CD4-positive, alpha-beta T cell treated with Interleukin-6 for 4 hours (primary cell): ENCODE results near the gene GSX2.
"Not testable (repeated sequence)": the region's sequence is repeated elsewhere in the genome, so short reads cannot be mapped to it uniquely, and the experiment has no call there.

ENCODE experiments used
- DNase-seq: peaks from one replicate; pipeline ENCODE4 v3.0.0-alpha.2; 2020; ENCODE audit warnings: mixed read lengths

The GSX2 gene

GRCh38 chr4:54099748-54100574, at the start of gene GSX2:
GSX2 (plus strand) TSS chr4:54100163; CDS start chr4:54100345, 182 bp downstream.
- DNase-seq, result no peak

DNA sequence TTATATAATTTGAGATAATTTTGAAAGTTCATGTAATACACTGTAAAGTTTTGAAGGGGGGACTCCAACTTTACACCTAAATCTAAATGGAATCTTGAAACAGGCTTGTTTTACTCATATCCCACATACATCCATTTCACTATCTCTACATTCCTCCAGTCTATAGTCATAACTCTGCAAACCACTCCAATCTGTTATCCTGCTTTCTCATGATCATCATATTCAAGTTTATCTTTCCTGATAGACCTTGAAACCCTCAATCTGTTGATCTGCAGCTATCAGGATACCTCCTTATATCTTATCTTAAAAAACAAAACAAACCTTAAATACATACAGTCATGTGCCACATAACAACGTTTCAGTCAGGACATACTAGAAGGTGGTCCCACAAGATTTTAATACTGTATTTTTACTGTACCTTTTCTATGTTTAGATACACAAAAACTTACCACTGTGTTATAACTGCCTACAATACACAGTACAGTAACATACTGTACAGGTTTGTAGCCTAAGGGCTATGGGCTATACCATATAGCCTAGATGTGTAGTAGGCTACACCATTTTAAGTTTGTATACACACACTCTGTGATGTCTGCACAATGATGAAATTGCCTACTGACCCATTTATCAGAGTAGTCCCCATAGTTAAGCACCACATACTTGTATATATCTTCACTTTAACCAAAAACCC, 49.6 kb upstream of the GSX2 start:
- DNase-seq, result no peak

GRCh38 chr4:54053322-54053721, 46.6 kb upstream of the GSX2 start:
- not testable (repeated sequence) for DNase-seq

GRCh38 chr4:54054501-54054900, 45.5 kb upstream of the GSX2 start:
- no peak for DNase-seq

DNA sequence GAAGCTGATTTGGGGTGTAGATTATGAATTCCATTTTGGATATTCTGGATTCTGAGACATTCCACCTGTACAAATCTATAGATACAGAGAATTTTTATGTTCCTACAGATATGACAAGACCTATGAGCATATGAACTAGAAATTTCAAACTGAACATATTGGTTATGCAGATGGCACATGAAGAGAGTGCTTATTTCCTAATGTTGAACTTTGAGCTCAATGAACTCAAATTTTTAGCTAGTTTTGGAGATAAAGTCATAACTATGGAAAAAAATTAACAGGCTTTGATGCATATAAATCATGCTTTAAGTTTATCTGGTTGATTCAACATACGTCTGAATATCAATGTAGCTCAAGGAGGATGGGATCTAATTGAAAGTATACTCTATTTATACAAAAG, 44.5 kb upstream of the GSX2 start:
- DNase-seq, result no peak

GRCh38 chr4:54056360-54056759, 43.6 kb upstream of the GSX2 start:
- no peak for DNase-seq

DNA sequence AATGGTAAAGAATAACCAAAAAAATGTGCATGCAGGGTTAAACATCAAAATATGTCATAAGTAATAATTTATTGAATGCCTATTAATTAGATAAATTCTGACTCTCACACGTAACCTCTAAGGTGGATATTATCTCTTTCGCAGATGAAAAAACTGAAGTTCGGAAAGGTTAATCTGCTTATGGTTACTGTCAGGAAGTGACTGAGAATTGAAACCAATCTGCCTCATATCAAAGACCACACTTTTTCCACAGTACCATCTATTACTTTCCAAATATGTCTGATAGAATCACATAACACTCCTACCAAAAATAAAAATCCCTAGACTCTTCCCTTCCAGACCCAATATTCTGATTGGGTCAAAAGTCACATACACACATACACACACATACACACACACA, 41.8 kb upstream of the GSX2 start:
- DNase-seq, result no peak

DNA sequence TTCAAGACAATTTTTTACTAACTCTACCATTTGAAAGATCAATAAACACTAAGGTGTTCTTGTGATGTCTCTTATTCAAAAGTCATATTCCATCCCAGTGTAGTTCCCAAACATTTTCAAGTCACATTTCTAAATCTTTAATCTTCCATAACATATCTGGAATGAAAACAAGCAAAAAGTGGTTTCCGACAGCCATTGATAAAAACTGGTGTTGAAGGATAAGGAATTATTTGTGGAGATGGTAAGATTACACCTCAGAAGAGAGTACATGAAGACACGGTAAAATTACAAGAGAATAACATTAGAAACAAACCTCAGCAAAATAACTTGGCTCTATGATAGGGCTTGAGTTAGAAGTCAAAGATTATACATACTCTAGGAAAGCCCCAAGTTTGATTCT, 39.8 kb upstream of the GSX2 start:
- no peak for DNase-seq

- no peak for DNase-seq
These were observed 38.9 kb upstream of the GSX2 start for GRCh38 chr4:54061067-54061466.

DNA sequence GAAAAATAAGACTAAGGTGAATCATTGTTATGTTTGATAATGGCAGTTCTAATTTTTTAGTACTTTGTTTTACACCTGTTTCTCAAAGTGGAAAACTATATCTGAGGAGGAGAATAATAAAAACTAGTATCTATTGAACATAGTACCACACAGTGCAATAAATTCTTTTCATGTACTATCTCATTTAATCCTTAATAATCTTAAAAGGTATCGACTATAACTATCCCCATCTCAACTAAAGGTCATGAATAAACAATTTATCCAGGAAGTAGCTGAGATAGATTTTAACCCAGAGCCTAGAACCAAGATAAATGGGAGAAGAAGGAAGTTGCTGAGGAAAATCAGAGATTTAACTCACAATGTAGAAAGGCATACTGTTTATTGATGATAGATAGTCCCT, 38.1 kb upstream of the GSX2 start:
- DNase-seq, result no peak

DNA sequence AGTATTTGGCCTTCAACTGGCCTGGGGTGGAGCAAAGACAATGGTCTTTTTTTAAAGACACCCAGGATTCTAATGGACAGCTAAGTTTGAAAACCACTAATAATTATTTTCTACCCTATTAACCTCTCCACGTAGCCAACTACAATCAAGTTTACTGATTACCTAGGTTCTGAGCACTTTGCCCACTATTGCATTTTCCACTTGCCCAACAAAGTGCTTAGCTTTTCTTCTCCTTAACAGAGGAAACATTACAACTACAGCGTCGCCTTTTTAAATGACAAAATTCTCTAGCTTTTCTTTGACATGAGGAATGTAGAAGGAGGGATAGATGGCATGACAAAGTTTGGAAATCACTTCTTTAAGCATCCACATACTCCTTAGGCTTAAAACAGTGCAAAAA, 37.6 kb upstream of the GSX2 start:
- DNase-seq, result no peak

GRCh38 chr4:54063229-54063628, 36.7 kb upstream of the GSX2 start:
- DNase-seq, result peak; percentile 4

GRCh38 chr4:54063737-54064316, 36.1 kb upstream of the GSX2 start:
- DNase-seq, result peak; percentile 37

DNA sequence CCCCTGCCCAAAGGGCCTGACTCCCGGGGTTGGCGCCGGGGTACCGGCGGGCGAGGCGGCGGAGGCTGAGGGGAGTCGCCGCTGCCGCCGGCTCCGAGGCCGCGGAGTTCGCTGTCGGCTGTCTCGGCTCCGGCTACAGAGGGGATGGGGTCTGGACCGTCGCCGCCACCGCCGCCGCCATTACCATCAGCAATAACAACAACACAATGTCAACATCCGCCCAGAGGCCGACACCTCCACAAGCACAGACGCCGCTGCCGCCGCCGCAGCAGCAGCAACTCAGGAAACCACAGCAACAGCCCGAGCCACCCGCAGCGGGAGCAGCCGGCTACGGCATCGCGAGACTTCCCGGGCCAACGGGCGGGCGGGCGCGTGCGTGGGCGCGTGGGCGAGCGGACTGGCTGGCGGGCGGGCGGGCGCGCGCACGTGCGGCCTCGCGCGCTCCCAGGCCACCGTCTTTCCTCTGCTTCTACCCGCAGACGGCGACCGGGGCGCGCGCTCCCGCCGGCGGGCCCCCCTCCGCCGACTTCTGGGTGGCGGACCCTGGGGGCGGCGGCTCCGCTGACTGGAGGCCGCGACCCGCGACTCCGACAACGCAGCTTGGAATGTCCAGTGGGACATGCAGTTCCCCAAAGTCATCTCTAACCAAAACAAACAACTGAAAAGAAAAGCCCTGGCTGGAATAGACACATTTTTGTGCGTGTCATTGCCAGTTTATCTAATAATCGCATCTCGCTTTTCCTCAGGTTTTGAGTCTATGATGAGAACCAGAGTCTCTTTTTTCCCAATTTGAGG, 35.4 kb upstream of the GSX2 start, which contains the start of gene CHIC2:
Gene CHIC2, minus strand, starts transcription at position 289 of the 795 bp plus-strand sequence. CDS start 305 bp downstream, outside the sequence.
- DNase-seq, result peak; percentile 98

DNA sequence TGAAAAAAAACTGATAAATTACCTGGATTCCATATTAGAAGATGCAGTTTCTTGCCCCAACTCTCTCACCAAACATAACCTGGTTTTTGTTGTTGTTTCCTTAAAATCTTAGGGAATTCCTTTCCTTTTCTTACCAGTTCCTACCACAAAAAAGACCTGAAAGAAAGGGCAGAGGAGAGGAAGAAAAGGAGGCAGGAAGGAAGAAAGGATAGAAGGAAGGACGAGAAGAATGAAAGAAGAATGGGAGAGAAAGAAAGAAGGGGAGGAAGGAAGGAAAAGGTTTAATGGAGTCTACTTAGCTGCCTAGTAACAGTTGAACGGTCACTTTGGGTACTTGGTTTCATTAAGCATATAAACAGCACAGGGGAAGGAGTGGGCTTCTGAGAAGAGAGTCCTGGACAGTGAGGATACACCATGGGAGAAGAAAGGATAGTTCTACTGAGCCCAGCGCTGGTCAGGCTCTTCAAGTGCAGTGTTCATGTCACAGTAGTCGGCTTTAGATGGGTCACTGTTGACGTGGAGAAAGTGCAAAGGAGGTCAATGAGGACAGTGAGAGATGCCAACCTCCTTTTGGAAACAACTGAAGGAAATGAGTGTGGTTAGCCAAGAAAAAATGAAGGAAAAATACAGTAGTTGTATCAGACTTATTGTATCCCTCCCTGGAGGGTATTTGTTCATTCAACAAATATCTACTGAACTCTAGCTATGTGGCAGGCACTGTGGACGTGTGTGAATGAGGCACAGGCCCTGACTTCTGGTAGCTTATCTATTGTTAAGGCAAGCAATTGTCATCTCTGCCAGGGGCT, 34.5 kb upstream of the GSX2 start:
- DNase-seq, result no peak

DNA sequence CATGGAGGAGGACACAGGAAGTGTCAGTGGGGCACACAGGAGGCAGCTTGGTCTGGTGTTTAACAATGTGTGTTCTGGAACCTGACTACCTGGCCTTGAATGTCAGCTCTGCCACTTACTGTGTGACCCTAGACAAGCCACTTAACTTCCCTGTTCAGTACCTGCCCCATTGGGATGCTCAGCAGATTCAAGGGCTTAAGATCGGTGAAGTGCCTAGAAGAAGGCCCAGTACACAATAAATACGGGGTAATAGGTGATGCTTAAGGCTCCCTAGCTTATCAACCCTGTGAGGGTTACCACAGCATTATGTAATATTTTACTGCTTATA, 33.9 kb upstream of the GSX2 start:
- DNase-seq, result no peak

DNA sequence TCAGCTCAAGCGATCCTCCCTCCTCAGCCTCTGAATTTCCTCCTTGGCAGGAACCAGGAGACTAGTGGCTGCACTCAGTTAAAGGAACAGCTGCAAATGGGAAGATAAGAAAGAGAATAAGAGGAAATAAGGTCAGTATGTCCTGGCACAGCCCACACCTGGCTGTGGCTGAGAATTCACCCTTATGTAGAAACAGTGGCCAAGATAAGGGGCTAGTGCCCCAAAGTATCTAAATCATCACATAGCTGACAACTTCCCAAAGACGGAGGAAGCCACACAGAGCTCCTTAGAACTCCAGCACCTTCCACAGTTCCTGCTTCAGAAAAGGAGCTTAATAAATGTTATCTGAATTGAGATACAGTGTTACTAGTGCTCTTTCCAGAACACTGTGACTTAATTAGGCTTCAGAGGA, 33.2 kb upstream of the GSX2 start:
- DNase-seq, result no peak

DNA sequence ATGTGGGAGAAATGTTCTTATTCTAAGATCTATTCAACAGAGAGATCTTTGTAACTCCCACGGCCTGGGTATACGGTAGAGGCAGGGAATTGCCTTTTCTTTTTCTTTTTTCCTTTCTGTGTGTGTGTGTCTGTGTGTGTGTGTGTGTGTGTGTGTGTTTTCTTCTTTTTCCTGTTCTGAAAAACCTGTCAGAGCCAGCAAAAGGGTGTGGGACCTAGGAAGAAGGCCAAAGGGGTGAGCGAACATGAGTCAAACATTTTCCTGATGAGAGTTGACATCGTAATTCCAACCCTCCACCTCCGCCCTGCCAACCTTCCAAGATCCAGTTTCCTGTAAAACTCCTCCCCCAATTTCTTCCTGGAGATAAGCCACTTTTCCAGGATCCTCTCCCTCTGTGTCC, 32.8 kb upstream of the GSX2 start:
- DNase-seq, result no peak

- no peak for DNase-seq
These were observed 26.6 kb upstream of the GSX2 start for GRCh38 chr4:54073271-54073880.

GRCh38 chr4:54074381-54074780, 25.6 kb upstream of the GSX2 start:
- DNase-seq, result no peak

- no peak for DNase-seq
These were observed 23.3 kb upstream of the GSX2 start for GRCh38 chr4:54076673-54077072.

- no peak for DNase-seq
These were observed 22.2 kb upstream of the GSX2 start for GRCh38 chr4:54077812-54078211.
